LNCaP clone FGC (cell line): ENCODE results near the gene ULK2.

Experiments
- DNase-seq: peaks from one replicate; pipeline ENCODE4 v3.0.0-alpha.2; 2011; ENCODE audit warnings: low read depth
- H3K4me3 ChIP-seq: 2 replicates; pipeline ENCODE4 v1.5.1; 2011; ENCODE audit warnings: mild to moderate bottlenecking, low read depth, low read length, control low read depth
- TF ChIP-seq, protein P1 (sequence below): IDR thresholded peaks from 2 replicates; pipeline ENCODE4 v1.5.1; 2012; ENCODE audit warnings: mild to moderate bottlenecking; ENCODE audit not compliant: control insufficient read depth, insufficient read depth; ENCODE audit errors: extremely low read depth

The ULK2 gene

DNA sequence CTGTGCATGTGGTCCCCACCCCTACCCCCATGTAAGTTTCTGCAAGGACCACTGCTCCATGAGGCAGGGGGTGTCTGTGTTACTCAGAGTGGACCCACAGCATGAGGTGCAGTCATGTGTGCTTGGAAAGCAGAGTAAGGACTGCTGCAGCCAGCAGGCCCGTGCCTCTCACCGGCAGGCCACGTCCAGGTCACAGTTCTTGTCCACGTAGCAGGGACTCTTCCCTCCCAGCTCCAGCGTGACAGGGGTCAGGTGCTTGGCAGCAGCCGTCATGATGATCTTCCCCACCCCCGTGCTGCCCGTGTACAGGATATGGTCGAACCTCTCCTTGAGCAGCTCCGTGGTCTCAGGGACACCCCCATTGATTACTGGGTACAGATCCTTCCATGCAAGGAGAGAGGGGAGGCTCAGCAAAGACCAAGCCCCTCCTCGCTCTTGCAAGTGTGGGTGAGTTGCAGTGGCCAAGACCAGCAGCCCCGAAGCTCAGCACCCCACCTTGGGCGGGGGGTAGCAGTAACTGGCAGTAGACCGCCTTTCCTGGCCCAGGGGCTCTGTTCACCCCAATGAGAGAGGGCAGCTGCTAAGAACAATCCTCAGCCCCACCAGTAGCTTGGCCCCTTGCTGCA lies 125.8 kb downstream of the ULK2 start:
- DNase-seq = no peak
- H3K4me3 ChIP-seq = no peak overlapping the region
- TF ChIP-seq, protein P1, sequence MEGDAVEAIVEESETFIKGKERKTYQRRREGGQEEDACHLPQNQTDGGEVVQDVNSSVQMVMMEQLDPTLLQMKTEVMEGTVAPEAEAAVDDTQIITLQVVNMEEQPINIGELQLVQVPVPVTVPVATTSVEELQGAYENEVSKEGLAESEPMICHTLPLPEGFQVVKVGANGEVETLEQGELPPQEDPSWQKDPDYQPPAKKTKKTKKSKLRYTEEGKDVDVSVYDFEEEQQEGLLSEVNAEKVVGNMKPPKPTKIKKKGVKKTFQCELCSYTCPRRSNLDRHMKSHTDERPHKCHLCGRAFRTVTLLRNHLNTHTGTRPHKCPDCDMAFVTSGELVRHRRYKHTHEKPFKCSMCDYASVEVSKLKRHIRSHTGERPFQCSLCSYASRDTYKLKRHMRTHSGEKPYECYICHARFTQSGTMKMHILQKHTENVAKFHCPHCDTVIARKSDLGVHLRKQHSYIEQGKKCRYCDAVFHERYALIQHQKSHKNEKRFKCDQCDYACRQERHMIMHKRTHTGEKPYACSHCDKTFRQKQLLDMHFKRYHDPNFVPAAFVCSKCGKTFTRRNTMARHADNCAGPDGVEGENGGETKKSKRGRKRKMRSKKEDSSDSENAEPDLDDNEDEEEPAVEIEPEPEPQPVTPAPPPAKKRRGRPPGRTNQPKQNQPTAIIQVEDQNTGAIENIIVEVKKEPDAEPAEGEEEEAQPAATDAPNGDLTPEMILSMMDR = no peak

DNA sequence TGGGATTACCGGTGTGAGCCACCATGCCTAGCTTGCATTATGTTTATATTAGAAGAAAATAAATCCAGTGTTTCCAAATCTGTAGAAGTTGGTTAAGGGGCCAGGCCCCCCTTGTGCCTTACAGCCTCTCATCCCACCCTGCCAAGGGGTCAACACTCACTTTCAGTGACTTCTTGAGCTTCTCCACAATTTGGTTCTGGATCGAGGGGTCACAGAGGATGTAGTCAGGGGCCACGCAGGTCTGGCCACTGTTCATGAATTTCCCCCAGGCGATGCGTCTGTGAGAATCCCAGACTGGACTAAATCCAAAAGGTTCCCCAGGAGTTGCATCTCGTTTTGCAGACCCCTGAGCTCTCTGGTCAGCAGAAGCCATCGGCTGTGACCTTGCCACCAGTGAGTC lies 126.8 kb downstream of the ULK2 start:
- TF ChIP-seq, protein P1 = no peak
- no peak for DNase-seq
- no peak overlapping the region for H3K4me3 ChIP-seq

DNA sequence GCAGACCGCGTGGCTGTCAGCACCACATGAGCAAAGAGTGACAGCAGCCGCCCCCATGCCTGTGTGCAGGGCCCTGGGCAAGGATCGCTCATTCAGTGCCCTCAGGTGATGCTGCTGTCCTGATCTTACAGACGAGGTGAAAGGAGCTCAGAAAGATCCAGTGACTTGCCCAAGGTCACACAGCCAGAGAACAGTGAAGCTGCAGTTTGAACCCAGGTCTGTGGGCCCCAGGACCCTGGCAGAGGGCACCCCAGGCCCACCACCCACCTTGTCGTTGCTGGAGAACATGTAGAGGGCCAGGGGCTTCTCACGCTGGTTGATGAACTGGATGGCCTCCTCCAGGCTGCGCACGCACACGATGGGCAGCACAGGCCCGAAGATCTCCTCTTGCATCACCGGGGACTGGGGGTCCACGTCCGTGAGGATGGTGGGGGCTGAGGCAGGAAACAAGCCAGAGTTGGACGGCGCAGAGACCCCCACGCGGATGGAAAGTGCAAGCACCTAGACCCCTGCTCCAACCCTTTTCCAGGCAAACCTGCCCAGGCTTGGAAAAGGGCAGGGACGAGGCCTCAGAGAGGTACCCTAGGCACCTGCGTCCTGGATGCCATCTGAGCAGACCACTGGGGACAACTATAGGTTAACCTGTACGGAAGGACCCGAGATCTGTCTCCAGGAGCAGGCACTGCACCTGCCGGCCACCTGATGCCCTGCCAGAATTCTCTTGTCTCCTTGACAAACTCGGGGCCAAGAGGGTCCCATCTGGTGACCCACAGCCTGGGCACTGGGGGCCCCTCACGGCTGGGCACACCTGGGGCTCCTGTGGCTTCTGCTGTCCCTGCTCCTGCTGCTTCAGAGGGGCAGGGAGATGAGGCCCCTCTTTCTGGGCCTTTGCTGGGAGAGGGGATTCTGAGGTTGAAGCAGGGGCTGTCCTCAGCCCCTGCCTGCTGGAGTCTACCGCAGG lies 128.2 kb downstream of the ULK2 start:
- DNase-seq = no peak
- H3K4me3 ChIP-seq = no peak overlapping the region
- TF ChIP-seq, protein P1 = no peak

DNA sequence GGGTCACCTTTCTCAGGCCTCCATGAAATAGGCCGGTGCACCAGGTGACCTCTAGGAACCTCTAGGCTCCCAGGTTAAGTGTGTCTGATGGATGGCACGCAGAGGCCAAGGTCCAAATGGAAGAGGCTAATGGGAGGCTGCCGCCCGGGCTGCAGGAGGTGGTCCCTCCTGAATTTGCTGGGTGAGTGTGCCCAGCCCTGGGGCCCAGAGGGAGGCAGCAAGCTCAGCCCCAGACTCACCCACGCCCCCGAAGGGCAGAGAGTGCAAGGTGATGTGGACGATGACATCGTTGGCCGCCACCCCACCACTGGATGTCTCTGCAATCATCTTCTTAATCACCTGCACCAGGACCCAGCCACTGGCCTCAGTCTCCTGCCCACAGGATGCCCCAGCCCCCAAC lies 129.0 kb downstream of the ULK2 start:
- DNase-seq = no peak
- TF ChIP-seq, protein P1 = no peak
- H3K4me3 ChIP-seq = no peak overlapping the region

DNA sequence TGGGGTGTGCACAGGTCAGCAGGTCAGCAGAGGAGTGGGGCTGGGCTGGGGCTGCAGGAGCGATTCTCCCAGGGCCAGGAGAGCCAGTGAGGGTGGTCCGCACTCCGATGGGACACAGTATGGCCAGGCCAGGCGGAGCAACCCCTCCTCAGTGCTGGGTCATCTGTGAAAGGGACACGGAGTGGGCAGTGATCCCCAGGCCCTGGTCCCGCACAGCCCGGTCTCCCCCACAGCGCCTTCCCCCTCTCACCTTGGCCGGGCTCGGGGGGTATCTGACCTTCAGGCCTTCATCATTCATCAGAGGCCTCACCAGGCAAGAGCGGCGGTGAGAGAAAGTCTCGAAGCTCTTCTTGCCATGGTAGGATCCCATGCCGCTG lies 129.7 kb downstream of the ULK2 start:
- no peak overlapping the region for H3K4me3 ChIP-seq
- no peak for DNase-seq
- TF ChIP-seq, protein P1 = no peak

DNA sequence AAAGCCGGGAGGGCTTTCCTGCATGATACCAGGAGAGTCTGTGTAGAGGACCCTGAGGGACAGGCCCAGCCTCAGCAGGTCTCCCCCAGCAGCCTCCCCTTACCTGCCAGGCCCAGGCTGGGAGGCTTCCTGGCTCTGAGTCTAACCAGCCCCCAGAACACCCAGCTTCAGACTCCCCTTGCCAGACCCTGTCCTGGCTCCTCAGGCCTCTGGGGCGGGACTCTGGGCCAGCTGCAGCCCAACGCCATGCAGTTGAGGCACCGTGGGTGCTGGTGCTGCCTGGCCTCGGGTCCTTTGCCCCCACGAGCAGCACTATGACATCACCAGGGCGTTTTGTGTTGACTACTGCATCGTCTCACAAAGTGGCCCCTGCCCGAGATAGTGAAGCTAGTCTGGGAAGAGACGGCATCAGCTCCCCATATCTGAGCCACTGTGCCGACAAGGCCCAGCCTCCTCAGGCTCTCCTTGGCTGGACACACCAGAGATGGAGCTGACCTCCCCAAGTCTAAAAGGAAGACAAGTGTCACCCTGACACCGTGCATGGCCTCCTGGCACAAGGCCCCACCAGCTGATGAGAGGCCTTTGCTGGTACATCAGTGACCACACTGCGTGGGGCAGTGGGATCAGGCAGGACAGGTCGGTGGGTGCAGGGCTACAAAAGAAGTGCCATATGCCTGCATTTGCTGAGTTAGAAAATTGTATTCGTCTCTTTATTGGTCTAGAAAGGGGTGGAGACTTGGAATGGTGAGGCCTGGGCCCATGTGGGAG lies 130.2 kb downstream of the ULK2 start:
- DNase-seq = no peak
- no peak overlapping the region for H3K4me3 ChIP-seq
- TF ChIP-seq, protein P1 = no peak
